EL (cell line): ENCODE measurements around the gene SLC22A23.
A peak's percentile ranks its signal among the peaks of the same experiment; 100 is the strongest.

Experiments used
- DNase-seq: peaks from one replicate; pipeline ENCODE4 v3.0.0-alpha.2; 2016

The SLC22A23 gene

GRCh38 chr6:3329393-3330051 lies 127.3 kb downstream of the SLC22A23 start:
- no peak for DNase-seq

GRCh38 chr6:3328796-3329195 lies 128.1 kb downstream of the SLC22A23 start:
- no peak for DNase-seq

GRCh38 chr6:3328145-3328544 lies 128.7 kb downstream of the SLC22A23 start:
- DNase-seq, result no peak

GRCh38 chr6:3327403-3327802 lies 129.4 kb downstream of the SLC22A23 start:
- DNase-seq, result no peak

- DNase-seq, result no peak
Measured at GRCh38 chr6:3326981-3327380, 129.9 kb downstream of the SLC22A23 start.

GRCh38 chr6:3326184-3326971 lies 130.5 kb downstream of the SLC22A23 start:
- no peak for DNase-seq

GRCh38 chr6:3325210-3325609 lies 131.6 kb downstream of the SLC22A23 start:
- peak; percentile 17 for DNase-seq

GRCh38 chr6:3324262-3324942 lies 132.4 kb downstream of the SLC22A23 start:
- DNase-seq, result peak; percentile 85

- DNase-seq, result no peak
Measured at GRCh38 chr6:3323696-3324261, 133.1 kb downstream of the SLC22A23 start.

GRCh38 chr6:3323148-3323547 lies 133.7 kb downstream of the SLC22A23 start:
- no peak for DNase-seq

GRCh38 chr6:3322366-3322890 lies 134.4 kb downstream of the SLC22A23 start:
- DNase-seq, result no peak

GRCh38 chr6:3321875-3322274 lies 135.0 kb downstream of the SLC22A23 start:
- no peak for DNase-seq

- no peak for DNase-seq
Measured at GRCh38 chr6:3321042-3321441, 135.8 kb downstream of the SLC22A23 start.

- DNase-seq, result no peak
Measured at GRCh38 chr6:3320238-3320811, 136.5 kb downstream of the SLC22A23 start.

- no peak for DNase-seq
Measured at GRCh38 chr6:3319610-3320200, 137.1 kb downstream of the SLC22A23 start.

- no peak for DNase-seq
Measured at GRCh38 chr6:3318821-3319540, 137.9 kb downstream of the SLC22A23 start.

- DNase-seq, result no peak
Measured at GRCh38 chr6:3318226-3318625, 138.6 kb downstream of the SLC22A23 start.

GRCh38 chr6:3317741-3318211 lies 139.1 kb downstream of the SLC22A23 start:
- no peak for DNase-seq

- no peak for DNase-seq
Measured at GRCh38 chr6:3316818-3317217, 140.0 kb downstream of the SLC22A23 start.

GRCh38 chr6:3316331-3316730 lies 140.5 kb downstream of the SLC22A23 start:
- DNase-seq, result no peak

- no peak for DNase-seq
Measured at GRCh38 chr6:3315841-3316240, 141.0 kb downstream of the SLC22A23 start.
